HepG2 (cell line): ENCODE data around the gene VWA1. TPM values are rescaled to one million over a fixed set of nuclear protein-coding genes. Genes with fewer than 3 reads are reported as not detected.
A peak's percentile ranks its signal among the peaks of the same experiment; 100 is the strongest.

Source experiments
- ARID2 ChIP-seq: sonication (generic); formaldehyde crosslinking; IDR thresholded peaks from 2 replicates; pipeline ENCODE4 v1.8.1; 2022; ENCODE audit warnings: mild to moderate bottlenecking, missing genetic modification reagents, borderline replicate concordance
- ATF7-NPFF ChIP-seq: sonication (generic); formaldehyde crosslinking; IDR thresholded peaks from 2 replicates; pipeline ENCODE4 v1.8.1; 2023; ENCODE audit warnings: mild to moderate bottlenecking, low read depth, missing genetic modification reagents, moderate library complexity
- HDAC1 ChIP-seq: sonication (generic); formaldehyde crosslinking; IDR thresholded peaks from 2 replicates; pipeline ENCODE4 v1.5.1; 2020; ENCODE audit warnings: mild to moderate bottlenecking, missing genetic modification reagents
- HNRNPH1 ChIP-seq: fragments of 200-400 bp; formaldehyde crosslinking; optimal IDR thresholded peaks from 2 replicates; pipeline ENCODE3; 2017; ENCODE audit warnings: mild to moderate bottlenecking, low read depth, low read length
- KDM2A ChIP-seq: sonication (generic); formaldehyde crosslinking; IDR thresholded peaks from 2 replicates; pipeline ENCODE4 v1.4.0; 2020; ENCODE audit warnings: low read depth, missing genetic modification reagents, borderline replicate concordance
- KMT2A ChIP-seq: sonication (generic); formaldehyde crosslinking; IDR thresholded peaks from 2 replicates; pipeline ENCODE4 v1.4.0; 2020; ENCODE audit warnings: missing genetic modification reagents
- MED8 ChIP-seq: sonication (generic); formaldehyde crosslinking; IDR thresholded peaks from 2 replicates; pipeline ENCODE4 v1.8.1; 2023; ENCODE audit warnings: mild to moderate bottlenecking, missing genetic modification reagents; ENCODE audit not compliant: insufficient replicate concordance
- MIXL1 ChIP-seq: IDR thresholded peaks from 2 replicates; pipeline ENCODE4 v1.6.1; 2016
- NFIC ChIP-seq: IDR thresholded peaks from 2 replicates; pipeline ENCODE4 v1.6.1; 2012; ENCODE audit warnings: mild to moderate bottlenecking, low read length, inconsistent platforms
- THRA ChIP-seq: sonication (generic); formaldehyde crosslinking; IDR thresholded peaks from 2 replicates; pipeline ENCODE4 v1.4.0; 2020; ENCODE audit warnings: missing genetic modification reagents, borderline replicate concordance
- ZKSCAN8 ChIP-seq: IDR thresholded peaks from 2 replicates; pipeline ENCODE4 v1.6.1; 2016; ENCODE audit warnings: borderline replicate concordance, missing genetic modification reagents, missing compliant biosample characterization
- ZNF503 ChIP-seq: sonication (generic); formaldehyde crosslinking; IDR thresholded peaks from 2 replicates; pipeline ENCODE4 v1.4.0; 2020; ENCODE audit warnings: missing genetic modification reagents
- ZNF549 ChIP-seq: sonication (generic); formaldehyde crosslinking; IDR thresholded peaks from 2 replicates; pipeline ENCODE4 v1.5.0; 2020; ENCODE audit warnings: missing genetic modification reagents
- ZNF605 ChIP-seq: sonication (generic); formaldehyde crosslinking; IDR thresholded peaks from 2 replicates; pipeline ENCODE4 v1.8.0; 2022; ENCODE audit warnings: mild to moderate bottlenecking, missing genetic modification reagents
- ZNF644 ChIP-seq: IDR thresholded peaks from 2 replicates; pipeline ENCODE4 v1.6.1; 2016; ENCODE audit warnings: low read depth
- ZNF710 ChIP-seq: sonication (generic); formaldehyde crosslinking; IDR thresholded peaks from 2 replicates; pipeline ENCODE4 v1.5.0; 2020; ENCODE audit warnings: mild to moderate bottlenecking, missing genetic modification reagents, borderline replicate concordance
- ZNF891 ChIP-seq: sonication (generic); formaldehyde crosslinking; IDR thresholded peaks from 2 replicates; pipeline ENCODE4 v1.5.0; 2020; ENCODE audit warnings: mild to moderate bottlenecking, missing genetic modification reagents
- polyA plus RNA-seq, 8 experiments: library from polyadenylated mRNA; depleted of rRNA in 3 of 8; stranded (reverse) in 7 of 8; unstranded in 1 of 8; fragments of >200 nt; fragmentation: Illumina TruSeq in 4 of 8; extraction: Trizol in 4 of 8; gene quantifications; 2 replicates each; pipeline versions ENCODE4 v1.2.1 to v1.2.3, GENCODE V29; 2011 to 2016; ENCODE audit warnings: low read depth in 4 of 8, missing spikeins in 1 of 8, mixed read lengths in 1 of 8; ENCODE audit not compliant: insufficient read depth in 1 of 8
- total RNA-seq, 5 experiments: library from RNA; depleted of rRNA; stranded (reverse); fragments of >200 nt; fragmentation: Illumina TruSeq; extraction: Trizol; gene quantifications; 2 replicates each; pipeline ENCODE4 v1.2.3, GENCODE V29; 2016; ENCODE audit warnings: low read depth in 1 of 5
- TF ChIP-seq, protein P1 (sequence below): sonication (generic); formaldehyde crosslinking; IDR thresholded peaks from 2 replicates; pipeline ENCODE4 v1.4.0; 2020; ENCODE audit warnings: missing genetic modification reagents, borderline replicate concordance
- TF ChIP-seq, protein P2 (sequence below): sonication (generic); IDR thresholded peaks from 2 replicates; pipeline ENCODE4 v1.6.1; 2016; ENCODE audit warnings: low read depth, borderline replicate concordance

VWA1 gene
- total and polyA plus RNA-seq, 2 of the 13 experiments (the other 11 are each of a cell fraction or from before 2014, with no cell fraction given), result 40.9 to 57.5 TPM

GRCh38 chr1:1399187-1399871 lies 36.2 kb upstream of the VWA1 start, which contains the start of gene CCNL2 (continued):
- TF ChIP-seq ZNF503 (CRISPR knock-in tag) (no peak), ZKSCAN8 (CRISPR knock-in tag) (0 out of 2 replicates have a peak, but pooled peaks have one; percentile 33), KMT2A (CRISPR knock-in tag) (peak; percentile 77), ARID2 (CRISPR knock-in tag) (no peak), MIXL1 (CRISPR knock-in tag) (peak; percentile 57; the same call in 1 of the 2 replicates), ZNF644 (CRISPR knock-in tag) (no peak), HDAC1 (CRISPR knock-in tag) (peak; percentile 97), KDM2A (CRISPR knock-in tag) (peak; percentile 98), ZNF549 (CRISPR knock-in tag) (no peak), ATF7-NPFF (CRISPR knock-in tag) (peak; percentile 82), HNRNPH1 (no peak), THRA (CRISPR knock-in tag) (peak; percentile 66), ZNF891 (peak; percentile 49; the same call in 1 of the 2 replicates), NFIC (no peak), ZNF605 (CRISPR knock-in tag) (no peak), ZNF710 (0 out of 2 replicates have a peak, but pooled peaks have one; percentile 13), MED8 (CRISPR knock-in tag) (no peak)
- TF ChIP-seq, protein P1, sequence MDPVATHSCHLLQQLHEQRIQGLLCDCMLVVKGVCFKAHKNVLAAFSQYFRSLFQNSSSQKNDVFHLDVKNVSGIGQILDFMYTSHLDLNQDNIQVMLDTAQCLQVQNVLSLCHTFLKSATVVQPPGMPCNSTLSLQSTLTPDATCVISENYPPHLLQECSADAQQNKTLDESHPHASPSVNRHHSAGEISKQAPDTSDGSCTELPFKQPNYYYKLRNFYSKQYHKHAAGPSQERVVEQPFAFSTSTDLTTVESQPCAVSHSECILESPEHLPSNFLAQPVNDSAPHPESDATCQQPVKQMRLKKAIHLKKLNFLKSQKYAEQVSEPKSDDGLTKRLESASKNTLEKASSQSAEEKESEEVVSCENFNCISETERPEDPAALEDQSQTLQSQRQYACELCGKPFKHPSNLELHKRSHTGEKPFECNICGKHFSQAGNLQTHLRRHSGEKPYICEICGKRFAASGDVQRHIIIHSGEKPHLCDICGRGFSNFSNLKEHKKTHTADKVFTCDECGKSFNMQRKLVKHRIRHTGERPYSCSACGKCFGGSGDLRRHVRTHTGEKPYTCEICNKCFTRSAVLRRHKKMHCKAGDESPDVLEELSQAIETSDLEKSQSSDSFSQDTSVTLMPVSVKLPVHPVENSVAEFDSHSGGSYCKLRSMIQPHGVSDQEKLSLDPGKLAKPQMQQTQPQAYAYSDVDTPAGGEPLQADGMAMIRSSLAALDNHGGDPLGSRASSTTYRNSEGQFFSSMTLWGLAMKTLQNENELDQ (CRISPR knock-in tag), result no peak; the same call in 1 of the 2 replicates
- TF ChIP-seq, protein P2, sequence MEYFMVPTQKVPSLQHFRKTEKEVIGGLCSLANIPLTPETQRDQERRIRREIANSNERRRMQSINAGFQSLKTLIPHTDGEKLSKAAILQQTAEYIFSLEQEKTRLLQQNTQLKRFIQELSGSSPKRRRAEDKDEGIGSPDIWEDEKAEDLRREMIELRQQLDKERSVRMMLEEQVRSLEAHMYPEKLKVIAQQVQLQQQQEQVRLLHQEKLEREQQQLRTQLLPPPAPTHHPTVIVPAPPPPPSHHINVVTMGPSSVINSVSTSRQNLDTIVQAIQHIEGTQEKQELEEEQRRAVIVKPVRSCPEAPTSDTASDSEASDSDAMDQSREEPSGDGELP, result 0 out of 2 replicates have a peak, but pooled peaks have one; percentile 37
